HG03135 (cell line): Measurements from ENCODE around the gene BABAM1.

Experiments
- ATAC-seq: cut with Tn5 transposase; IDR thresholded peaks from one replicate; pipeline ENCODE4 v1.9.1; 2021; ENCODE audit warnings: mild to moderate bottlenecking, moderate library complexity; ENCODE audit not compliant: unreplicated experiment

BABAM1 gene

DNA sequence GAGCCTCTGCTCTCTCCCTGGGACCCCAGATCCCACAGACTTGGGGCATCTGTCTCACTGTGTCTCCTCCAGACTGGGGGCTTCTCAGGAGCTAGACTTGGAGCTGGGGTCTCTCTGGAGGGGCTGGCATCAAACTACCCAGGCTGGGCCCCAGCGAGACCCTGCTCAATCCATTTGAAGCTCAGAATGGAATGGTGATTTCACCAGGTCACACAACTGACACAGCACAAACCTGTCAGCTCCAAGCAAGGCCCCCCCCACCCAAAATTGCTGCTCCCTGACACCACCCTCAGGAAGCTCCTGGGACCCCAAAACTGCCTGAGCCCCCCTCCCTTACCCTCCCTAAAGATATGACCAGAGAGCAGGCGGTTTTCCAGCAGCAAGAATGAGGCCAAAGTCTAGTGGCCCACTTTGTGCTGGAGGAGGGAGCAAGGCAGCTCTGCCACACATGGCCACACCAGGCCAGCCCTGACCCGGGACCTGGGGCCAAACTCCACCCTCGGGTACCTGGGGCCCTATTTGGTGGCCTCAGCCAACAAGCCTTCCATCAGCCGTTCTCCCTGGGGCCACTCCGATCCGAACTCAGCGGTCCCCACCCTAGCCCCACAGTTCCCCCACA is 23.9 kb upstream of the BABAM1 start:
- no peak for ATAC-seq

DNA sequence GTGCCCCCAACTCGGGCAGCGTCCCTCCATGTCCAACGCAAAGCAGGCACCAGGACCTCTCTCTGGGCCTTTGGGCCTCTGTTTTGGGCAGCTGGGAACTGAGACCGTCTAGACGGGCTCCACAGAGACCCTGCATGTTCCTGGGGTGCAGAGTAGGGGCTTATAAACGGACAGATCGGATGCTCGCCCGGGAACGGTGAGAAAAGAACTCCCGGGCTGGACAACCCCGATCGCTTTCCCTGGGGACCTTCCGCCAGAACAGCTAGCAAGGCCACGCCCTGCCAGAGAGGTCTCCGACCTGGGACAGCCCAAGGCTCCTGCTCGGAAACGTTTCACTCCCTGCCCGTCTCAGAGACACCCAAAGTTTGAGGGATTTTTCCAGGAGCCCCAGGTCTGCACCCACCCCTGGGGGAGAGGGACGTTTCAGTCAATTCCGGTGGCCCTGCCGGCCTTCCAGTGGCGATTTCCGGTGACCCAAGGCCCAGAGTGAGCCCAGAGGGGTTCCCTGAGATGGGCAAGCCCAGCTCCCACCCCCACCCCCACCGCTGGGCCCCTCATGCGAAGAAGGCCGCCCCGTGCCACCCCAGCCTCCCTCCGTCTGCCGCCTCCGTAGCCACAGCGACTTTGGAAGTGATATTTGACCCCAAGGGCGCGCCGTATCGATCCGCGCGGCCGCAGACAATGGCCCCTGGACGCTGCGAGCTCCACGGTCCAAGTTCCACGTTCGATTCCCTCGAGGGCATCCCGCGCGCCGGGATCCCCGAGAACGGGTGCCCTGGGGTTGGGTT is 23.2 kb upstream of the BABAM1 start:
- ATAC-seq: no peak

DNA sequence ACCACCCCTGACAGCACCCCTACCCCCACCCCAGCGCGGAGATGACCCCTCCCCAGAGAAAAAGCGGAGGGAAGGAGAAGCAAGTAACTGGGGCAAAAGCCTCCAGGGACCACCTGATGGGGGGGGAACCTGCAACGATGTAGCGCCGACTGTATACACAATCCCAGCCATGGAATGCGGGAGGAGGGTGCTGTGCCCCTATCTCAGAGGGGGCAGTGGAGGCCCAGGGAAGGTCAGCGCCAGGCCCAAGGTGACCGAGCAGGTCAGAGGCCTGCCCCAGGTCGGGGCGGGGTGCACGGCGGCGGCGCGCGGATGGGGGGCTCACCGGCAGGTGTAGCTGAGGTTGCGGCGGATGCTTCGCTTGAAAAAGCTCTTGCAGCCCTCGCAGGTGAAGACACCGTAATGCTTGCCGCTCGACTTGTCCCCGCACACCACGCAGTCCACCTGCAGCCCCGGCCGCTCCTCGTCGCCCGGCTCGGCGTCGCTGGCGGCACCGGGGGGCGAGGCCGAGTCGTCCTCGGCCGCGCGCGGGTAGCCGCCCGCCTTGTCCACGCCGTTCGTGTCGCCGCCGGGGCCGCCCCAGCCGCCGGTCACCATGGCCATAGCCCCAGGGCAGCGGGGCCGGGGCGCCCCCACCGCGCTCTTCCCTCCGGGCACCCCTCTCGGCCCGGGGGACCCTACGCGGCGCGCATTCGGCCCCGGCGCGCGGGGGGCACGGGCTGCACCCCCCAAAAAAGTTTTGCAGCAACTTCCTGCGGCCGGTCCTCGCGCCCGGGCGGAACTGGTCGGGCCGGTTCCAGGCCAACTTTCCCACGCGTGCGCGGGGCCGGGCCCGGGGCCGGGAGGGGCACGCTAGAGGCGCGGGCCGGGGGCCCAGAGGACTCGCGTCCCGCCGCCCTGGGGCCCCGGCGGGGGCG is 22.4 kb upstream of the BABAM1 start:
- ATAC-seq: no peak

DNA sequence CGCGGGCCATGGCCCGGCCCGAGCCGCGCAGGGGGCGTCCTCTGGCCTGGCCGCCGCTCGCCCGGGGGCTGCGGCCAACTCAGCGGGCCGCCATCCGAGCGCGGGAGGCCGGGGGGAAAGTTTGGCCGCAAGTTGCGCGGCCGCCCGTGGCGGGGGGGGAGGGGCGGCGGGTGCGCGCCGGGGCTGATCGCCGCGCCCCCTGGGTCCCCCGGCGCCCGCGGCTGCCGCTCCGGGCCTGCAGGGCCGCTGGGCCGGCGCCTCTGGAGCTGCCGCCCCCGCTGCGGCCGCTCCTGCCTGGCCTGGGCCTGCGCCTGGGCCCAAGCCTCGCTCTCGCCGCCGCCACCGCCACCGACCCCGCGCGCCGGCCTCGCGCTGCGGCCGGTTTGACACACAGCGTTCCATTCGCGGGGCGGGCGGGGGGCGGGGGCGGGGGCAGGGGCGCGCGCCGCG is 21.7 kb upstream of the BABAM1 start, which contains the start of gene NR2F6:
Gene NR2F6 (minus strand): TSS at position 385 of the 450 bp plus-strand sequence. CDS start 699 bp downstream, outside the sequence.
- peak; percentile 6 for ATAC-seq

DNA sequence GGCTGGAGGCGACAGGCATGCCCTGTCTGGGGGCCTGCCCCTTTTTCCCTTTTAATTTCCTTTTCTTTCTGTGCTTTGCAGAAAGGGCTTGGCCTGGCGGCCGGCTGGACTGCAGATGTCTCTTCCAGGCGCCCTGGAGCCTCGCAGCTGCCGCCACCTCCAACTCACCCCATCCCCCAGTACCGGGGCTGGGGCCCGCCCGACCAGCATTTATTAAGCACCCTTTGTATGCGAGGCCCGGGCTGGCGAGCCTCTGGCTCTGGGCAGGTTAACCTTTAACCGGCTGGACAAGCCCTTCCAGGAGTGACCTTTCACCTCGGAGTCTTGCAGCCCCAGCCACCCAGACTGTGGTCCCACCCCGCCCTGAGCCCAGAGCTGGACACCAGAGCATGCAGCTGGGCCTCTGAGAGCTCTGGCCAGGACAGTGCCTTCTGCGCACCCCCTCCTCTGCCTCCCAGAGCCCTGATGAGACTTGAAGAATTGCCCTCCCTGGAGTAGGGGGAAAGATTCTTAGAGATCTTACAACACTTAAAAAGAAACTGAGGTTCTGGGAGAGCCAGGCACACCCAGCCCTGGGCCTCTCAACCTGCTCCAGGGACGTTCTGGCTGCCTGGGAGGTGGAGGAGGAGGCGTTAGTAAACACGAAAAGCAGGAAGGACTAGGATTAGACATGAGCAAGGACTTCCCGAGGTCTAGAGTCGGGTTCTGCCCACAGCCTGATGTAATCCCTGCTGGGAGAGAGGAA is 20.4 kb upstream of the BABAM1 start:
- peak; percentile 11 for ATAC-seq

DNA sequence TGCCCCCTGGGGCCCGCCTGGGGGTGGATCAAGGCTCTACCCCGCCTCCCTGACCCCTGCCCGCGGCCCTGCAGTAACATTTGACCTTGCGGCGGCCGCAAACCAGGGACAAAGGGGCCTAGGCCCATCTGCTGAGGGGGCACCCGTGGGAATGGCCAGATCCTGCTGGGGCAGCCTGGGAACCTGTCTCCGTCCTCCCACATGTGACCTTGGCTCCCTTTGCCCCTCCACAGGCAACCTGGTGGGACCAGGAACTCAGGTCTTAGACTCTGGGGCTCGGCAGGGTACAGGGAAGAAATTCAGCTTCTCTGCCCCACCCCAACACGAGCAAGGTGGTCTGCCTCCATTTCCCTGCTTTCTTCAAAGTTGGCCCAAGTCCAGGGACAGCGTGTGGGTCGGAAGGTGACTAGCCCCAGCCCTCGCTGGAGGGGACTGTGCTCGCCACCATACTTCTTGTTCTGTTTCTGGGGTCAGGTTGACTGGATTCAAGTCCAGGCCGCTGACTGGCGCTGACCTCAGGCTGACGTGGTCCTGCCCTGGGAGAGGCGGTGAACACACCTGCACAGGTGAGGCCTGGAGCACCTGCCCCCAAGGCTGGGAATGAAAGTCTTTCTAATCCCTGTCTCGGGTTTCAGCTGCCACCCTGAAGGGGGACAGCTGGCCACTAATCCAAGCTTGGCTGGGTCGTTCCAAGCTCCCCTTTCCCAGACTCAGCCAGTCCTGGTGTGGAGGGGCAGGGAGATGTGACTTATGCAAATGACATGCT is 19.0 kb upstream of the BABAM1 start:
- no peak for ATAC-seq

DNA sequence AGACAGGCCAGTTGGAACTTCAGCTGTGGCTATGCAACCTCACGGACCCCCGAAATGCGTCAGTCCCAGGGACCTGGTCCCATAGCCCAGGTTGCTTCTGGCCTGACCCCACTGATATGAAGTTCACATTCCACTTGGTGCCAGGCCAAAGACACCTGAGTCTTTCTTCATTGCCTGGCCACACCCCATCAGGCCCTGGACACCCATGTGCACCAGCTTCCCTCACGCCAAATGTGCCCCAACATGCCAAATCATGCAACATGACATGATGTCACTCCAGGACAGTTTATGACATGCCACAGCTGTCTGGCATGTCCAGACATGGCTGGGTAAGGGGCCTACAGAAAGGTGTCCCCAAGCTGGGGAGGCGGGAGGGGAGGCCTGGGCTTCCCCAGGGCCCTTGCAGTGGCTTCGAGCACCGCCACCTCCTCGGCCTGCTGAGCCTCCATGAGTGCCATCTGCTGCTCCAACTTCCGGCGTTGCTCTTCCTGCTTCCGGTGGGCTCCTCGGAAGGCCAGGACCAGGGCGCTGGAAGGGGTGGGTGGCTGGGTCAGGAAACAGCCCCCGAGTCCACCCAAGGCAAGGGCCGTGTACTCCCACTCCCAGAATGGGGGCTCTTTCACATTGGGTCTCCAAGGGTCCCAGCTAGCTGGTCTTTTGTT is 17.2 kb upstream of the BABAM1 start:
- ATAC-seq: no peak

DNA sequence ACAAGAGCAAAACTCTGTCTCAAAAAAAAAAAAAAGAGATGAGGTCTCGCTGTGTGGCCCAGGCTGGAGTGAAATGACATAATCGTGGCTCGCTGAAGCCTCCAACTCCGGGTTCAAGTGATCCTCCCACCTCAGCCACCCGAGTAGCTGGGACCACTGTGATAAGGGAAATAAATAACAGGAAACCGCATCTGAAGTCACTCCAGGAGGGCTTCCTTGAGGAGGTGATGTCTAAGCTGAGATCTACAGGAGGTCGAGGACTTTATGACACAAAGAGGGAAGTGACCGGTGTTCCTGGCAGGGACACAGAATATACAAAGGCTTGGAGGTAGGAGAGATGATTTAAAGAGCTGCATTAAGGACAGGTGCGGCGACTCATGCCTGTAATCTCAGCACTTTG is 12.6 kb upstream of the BABAM1 start:
- no peak for ATAC-seq

DNA sequence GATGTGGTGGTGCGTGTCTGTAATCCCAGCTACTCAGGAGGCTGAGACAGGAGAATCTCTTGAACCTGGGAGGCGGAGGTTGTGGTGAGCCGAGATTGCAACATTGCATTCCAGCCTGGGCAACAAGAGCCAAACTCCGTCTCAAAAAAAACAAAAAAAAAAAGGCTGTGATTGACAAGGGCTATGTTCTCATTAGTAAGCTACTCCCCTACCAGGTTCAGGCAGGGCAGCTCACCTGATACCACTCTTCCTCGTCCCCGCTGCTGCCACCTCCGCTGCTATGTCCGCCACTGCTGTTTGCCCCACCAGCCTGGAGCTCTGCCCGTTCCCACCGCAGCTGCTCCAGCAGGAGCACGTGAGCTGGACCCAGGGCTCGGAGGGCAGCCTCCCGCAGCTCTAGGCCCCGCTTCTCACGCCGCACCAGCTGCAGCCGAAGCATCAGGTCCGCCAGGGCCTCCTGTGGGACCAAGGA is 12.1 kb upstream of the BABAM1 start:
- ATAC-seq: no peak

DNA sequence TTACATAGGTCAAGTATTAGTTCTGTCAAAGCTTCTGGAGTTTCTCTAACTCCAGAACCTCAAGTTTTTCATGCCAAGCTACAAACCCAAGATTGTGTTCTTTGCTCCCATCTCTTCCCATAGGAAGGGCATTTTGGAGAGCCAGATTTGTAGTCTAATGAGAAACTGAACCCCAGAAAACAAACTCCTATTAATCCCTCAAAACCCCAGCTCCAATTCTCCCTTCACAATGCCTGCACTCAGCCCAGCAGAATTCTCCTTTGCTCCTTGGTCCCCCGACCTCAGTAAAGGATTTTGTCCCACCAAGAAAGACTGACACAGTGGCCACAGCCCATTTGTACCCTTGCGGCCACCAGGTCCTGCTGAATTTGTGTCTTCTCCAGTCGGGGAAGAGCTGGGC is 11.1 kb upstream of the BABAM1 start:
- ATAC-seq: no peak

DNA sequence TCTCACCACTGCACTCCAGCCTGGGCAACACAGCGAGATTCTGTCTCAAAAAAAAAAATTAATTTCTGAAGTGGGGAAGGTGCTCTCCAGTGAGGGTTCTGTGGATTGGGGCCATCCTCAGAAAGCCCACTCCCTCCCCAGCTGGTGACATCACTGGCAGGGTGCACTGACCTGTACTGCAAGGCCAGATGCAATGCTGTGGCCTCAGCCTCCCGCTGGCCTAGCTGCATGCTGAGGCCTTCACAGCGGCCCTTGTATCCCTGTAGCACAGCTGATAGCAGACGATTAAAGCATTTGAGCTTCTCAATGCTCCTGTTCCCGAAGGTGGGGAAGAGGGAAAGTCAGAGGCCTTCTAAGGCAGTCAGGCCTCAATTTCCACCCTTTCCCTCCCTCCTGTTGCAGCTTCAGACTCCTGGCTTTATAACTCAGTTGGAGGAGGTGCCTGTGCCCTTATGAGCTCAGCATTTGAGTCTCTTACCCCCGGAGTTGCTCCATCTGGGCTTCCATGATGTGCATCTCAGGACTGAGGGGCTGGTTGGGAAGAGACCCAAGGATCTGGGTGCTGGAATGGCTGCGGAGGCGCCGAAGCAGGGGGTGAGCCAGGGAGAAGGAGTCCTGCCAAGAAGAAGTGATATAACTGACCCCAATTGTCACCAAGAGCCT is 8.0 kb upstream of the BABAM1 start:
- ATAC-seq: no peak

DNA sequence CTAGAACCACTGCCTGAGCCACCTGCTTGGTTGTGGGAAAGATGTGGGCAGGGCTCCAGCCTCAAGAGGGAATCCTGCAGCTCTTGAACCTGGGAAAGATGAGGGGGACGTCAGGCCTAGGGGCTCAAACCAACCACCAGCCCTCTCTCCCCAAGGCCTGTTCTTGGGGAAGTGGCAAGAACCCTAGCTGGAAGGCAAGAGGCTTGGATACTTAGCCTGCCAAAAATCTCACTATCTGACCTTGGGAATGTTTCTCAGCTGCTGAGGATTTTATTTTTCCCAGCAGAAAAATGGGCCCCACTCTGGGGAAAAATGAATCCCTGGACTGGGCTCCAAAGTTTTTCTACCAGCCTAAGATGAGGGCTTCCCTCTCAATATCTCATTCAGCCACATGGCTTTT is 7.3 kb upstream of the BABAM1 start:
- ATAC-seq: no peak

DNA sequence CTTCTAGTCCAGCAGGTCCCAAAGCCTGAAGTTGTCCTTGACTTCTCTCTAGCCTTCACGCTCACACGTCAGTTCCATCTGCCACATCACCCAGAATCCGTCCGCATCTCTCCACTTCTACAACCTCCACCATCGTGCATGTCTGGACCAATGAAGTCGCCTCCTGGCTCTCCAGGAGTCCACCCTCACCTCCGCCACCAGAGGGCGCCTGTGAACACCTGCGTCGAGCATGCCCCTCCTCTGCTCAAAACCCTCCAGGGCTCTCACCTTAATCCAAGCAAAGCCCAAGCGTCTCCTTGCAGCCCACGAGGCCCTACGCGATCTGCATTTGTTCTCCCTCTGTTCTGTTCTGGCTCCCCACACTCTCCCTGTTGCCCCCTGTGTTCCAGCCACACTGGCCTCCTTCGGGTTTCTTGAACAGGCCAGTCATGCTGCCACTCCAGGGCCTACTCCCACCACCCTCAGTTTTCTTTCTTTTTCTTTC is 6.4 kb upstream of the BABAM1 start:
- no peak for ATAC-seq

DNA sequence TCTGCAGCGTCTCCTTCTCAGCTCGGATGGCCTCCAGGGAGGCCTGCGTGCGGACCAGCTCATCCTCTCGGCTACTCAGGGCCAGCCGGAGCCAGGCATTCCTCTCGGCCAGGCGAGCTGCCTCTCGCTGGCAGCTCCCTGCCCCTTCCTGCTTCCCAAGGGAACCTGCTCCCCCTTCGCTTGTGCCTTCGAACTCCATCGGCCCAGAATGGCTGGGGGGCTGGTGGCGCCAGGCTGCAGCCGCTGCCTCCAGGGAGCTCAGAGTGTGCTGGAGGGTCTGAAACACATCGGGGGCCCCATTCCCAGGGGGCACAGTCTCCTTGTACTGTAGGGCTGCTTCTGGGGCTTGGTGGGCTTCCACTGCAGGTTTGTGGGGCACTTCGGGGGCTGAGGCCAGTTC is 4.7 kb upstream of the BABAM1 start:
- no peak for ATAC-seq

DNA sequence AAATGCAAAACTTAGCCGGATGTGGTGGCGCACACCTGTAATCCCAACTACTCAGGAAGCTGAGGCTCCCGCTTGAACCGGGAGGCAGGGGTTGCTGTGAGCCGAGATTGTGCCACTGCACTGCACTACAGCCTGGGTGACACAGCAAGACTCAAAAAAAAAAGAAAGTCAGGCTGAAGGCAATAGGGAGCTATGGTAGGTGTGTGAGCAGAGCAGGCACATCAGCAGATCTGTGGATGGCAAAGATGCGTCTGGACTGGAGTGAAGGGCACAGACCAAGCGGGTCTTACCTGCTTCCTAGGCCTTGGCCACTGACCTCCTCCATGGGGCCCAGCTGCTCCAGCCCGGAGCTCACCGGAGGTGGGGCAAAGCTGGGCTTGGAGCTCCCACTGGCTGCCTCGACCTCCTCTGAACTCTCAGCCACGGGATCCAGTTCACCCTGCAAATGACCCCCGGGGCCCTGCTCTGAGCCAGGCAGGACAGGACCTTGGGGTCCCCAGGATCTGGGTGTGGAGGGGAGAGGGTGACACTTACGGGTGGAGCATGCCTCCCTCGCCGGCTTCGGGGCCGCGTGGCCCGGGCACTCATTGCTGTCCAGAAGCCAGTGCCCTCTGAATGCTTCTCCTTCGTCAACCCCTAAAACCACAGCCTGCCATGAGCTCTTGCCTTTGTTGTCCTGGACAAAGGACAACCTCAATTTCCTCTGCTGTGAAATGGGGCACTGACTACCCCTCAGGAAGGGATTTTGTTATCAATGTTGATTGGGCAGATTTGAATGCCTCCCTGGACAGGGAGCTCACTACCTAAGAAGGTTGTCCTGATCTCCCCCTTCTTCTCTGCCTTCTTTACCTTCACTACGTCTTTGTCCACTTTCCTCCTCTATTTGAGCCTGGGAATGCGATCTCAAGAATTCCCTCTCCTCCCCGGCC is 3.3 kb upstream of the BABAM1 start:
- ATAC-seq: no peak

DNA sequence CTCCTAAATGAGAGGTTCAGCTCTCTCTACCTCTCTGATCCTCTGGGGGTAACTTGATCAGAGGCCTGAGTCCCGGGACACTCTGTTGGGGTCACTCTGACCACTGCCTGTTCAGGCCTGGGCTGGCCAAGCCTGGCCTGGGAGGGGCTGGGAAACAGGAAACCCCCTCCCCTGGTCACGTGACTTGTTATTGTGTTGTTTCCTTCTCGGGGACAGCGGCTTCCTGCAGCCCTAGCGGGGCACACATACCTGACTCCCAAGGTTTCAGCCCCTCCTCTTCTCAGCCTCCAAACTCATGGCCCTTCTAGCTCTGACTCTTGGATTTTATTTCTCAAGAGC is 2.6 kb upstream of the BABAM1 start, which contains the start of gene USHBP1:
Gene USHBP1 (minus strand): TSS at position 105 of the 339 bp plus-strand sequence. CDS start 446 bp downstream, outside the sequence.
- ATAC-seq: no peak

DNA sequence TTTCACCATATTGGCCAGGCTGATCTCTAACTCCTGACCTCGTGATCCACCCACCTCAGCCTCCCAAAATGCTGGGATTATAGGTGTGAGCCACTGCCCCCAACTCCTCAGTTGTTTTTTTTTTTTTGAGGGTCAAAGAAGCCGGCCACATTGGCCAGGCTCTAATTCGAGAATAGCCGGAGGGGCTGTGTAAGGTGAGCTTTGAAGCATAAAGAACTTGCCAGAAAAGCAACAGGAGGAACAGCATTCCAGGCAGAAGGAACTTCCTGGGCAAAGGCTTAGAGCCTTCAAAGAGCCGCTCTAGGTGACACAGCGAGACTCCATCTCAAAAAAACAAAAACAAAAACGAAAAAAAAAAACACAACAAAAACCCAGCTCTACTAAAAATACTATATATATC is 1.2 kb upstream of the BABAM1 start:
- no peak for ATAC-seq

DNA sequence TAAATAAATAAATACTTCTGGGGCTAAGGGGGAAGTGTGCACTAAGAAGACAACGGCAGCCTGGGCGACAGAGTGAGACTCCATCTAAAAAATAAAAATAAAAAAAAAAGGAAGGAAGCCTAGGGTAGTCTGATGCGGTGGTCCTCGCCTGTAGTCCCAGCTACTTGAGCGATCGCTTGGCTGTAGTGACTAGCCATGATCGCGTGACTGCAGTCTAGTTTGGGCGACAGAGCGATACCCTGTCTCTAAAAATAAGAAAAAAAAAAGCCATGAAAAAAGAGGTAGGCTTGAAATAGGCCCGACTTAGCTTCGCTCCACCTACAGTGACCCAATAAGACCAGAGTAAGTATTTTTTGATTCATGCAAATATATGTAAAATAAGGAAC is 661 bp upstream of the BABAM1 start:
- ATAC-seq: peak; percentile 23
